CD8-positive, alpha-beta memory T cell (primary cell): Measurements from ENCODE around the gene STAT4. TPM values are rescaled to one million over a fixed set of nuclear protein-coding genes. Genes with fewer than 3 reads are reported as not detected.

ENCODE experiments used
- CTCF ChIA-PET: fragments of 350-600 bp; sonication (Branson Sonifier 250); formaldehyde crosslinking; loops from one replicate; lab custom pipeline; 2021; ENCODE audit warnings: antibody characterized with exemption; lab: Charles Lee
- POLR2A ChIA-PET: fragments of 350-600 bp; sonication (Branson Sonifier 250); formaldehyde crosslinking; loops from one replicate; lab custom pipeline; 2021; ENCODE audit warnings: antibody characterized with exemption; lab: Charles Lee
- DNase-seq, 5 donors: peaks; one replicate each; pipeline versions ENCODE4 v3.0.0 to v3.0.0-alpha.2; 2020 to 2022; ENCODE audit warnings: mixed read lengths in 1 of 5
- H3K27ac ChIP-seq: one replicate; pipeline ENCODE4 v1.7.0; 2013; ENCODE audit warnings: low read depth, mild to moderate bottlenecking, low read length, moderate library complexity
- H3K27me3 ChIP-seq: 2 replicates; pipeline ENCODE4 v1.7.0; 2013; ENCODE audit warnings: low read length, mild to moderate bottlenecking; ENCODE audit not compliant: insufficient read depth, poor library complexity, severe bottlenecking
- H3K36me3 ChIP-seq: 2 replicates; pipeline ENCODE4 v1.7.0; 2013; ENCODE audit warnings: mild to moderate bottlenecking, low read length, moderate library complexity; ENCODE audit not compliant: insufficient read depth
- H3K4me1 ChIP-seq: 2 replicates; pipeline ENCODE4 v1.7.0; 2013; ENCODE audit warnings: mild to moderate bottlenecking, low read length, moderate library complexity; ENCODE audit not compliant: insufficient read depth
- H3K4me3 ChIP-seq: 2 replicates; pipeline ENCODE4 v1.7.0; 2013; ENCODE audit warnings: mild to moderate bottlenecking, low read length
- H3K9me3 ChIP-seq: 2 replicates; pipeline ENCODE4 v1.7.0; 2013; ENCODE audit warnings: mild to moderate bottlenecking, low read length
- H3K27ac Mint-ChIP-seq, 8 donors: one replicate each; pipeline ENCODE4 v1.8.0; 2020 to 2021; ENCODE audit warnings: mixed read lengths in 8 of 8, mild to moderate bottlenecking in 6 of 8, inconsistent platforms in 3 of 8, moderate library complexity in 3 of 8
- H3K27me3 Mint-ChIP-seq, 2 donors: one replicate each; pipeline ENCODE4 v1.8.0; 2020 to 2021; ENCODE audit warnings: mixed read lengths in 2 of 2, mild to moderate bottlenecking in 1 of 2, moderate library complexity in 1 of 2
- H3K36me3 Mint-ChIP-seq, 3 donors: one replicate each; pipeline ENCODE4 v1.8.0; 2020 to 2021; ENCODE audit warnings: mixed read lengths in 3 of 3, inconsistent platforms in 1 of 3, mild to moderate bottlenecking in 1 of 3
- H3K4me1 Mint-ChIP-seq, 3 donors: one replicate each; pipeline ENCODE4 v1.8.0; 2020 to 2021; ENCODE audit warnings: mixed read lengths in 3 of 3, inconsistent platforms in 1 of 3, mild to moderate bottlenecking in 1 of 3
- H3K4me3 Mint-ChIP-seq, 7 donors: one replicate each; pipeline ENCODE4 v1.8.0; 2020 to 2021; ENCODE audit warnings: mixed read lengths in 7 of 7, mild to moderate bottlenecking in 6 of 7, moderate library complexity in 4 of 7, inconsistent platforms in 2 of 7
- H3K9me3 Mint-ChIP-seq, 5 donors: one replicate each; pipeline ENCODE4 v1.8.0; 2020 to 2022; ENCODE audit warnings: mixed read lengths in 5 of 5, mild to moderate bottlenecking in 3 of 5, moderate library complexity in 2 of 5, inconsistent platforms in 1 of 5
- polyA plus RNA-seq: library from polyadenylated mRNA; unstranded; fragments of 300-500 nt; fragmentation: Illumina TruSeq; gene quantifications from one replicate; pipeline ENCODE4 v1.2.3, GENCODE V29; 2021
- total RNA-seq, 2 experiments: library from RNA; stranded (reverse); gene quantifications; one replicate each; pipeline ENCODE4 v1.2.3, GENCODE V29; 2021

STAT4 gene, protein sequence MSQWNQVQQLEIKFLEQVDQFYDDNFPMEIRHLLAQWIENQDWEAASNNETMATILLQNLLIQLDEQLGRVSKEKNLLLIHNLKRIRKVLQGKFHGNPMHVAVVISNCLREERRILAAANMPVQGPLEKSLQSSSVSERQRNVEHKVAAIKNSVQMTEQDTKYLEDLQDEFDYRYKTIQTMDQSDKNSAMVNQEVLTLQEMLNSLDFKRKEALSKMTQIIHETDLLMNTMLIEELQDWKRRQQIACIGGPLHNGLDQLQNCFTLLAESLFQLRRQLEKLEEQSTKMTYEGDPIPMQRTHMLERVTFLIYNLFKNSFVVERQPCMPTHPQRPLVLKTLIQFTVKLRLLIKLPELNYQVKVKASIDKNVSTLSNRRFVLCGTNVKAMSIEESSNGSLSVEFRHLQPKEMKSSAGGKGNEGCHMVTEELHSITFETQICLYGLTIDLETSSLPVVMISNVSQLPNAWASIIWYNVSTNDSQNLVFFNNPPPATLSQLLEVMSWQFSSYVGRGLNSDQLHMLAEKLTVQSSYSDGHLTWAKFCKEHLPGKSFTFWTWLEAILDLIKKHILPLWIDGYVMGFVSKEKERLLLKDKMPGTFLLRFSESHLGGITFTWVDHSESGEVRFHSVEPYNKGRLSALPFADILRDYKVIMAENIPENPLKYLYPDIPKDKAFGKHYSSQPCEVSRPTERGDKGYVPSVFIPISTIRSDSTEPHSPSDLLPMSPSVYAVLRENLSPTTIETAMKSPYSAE
- 10 to 100 TPM; 53.0 to 54.7 TPM for total RNA-seq
- 88.2 TPM for polyA plus RNA-seq

GRCh38 chr2:191150600-191151330, at the start of gene STAT4:
TSS of gene STAT4 (minus strand) at chr2:191150994. CDS start at chr2:191148203, 2,791 bp downstream.
- Mint-ChIP-seq H3K9me3 (no peaks in the 10 kb centered on the region), H3K4me3 (peak within 1 kb of the TSS; percentile 90 to 98 (median 98)), H3K27ac (peak within 1 kb of the TSS; percentile 85 to 100 (median 96)), H3K4me1 (peaks cover 65 to 76% (median 71%) of the 10 kb centered on the region in 3 donors), H3K27me3 (peaks cover 0 to 2% of the 10 kb centered on the region in 2 donors), H3K36me3 (peaks cover 10 to 40% (median 12%) of the 10 kb centered on the region in 3 donors)
- Histone ChIP-seq H3K4me1 (peaks cover 50% of the 10 kb centered on the region), H3K9me3 (no peaks in the 10 kb centered on the region), H3K4me3 (peak within 1 kb of the TSS; percentile 98), H3K27ac (peak within 1 kb of the TSS; percentile 97), H3K36me3 (peaks cover 20% of the 10 kb centered on the region), H3K27me3 (no peaks in the 10 kb centered on the region)
- peak; percentile 70 to 92 (median 89) for DNase-seq
- ChIA-PET CTCF (interaction anchor here (0.7 to 16.3 kb wide), 11 partner anchors 12 to 112 kb away, joined by 3 to 390 read pairs (median 3); no protein-coding TSS in a partner anchor), POLR2A (interaction anchor here (0.8 to 3.4 kb wide), 19 partner anchors 22 to 526 kb away, joined by 3 to 26 read pairs (median 4); partner anchors contain the start of gene GLS)

GRCh38 chr2:191199929-191200512, 49.2 kb upstream of the STAT4 start:
- no peak for DNase-seq
- Mint-ChIP-seq H3K27ac (peak overlapping the region in 3 of 8 donors; percentile 37 to 81 (median 71)), H3K9me3 (no peaks in the 10 kb centered on the region), H3K4me3 (peak overlapping the region in 1 of 7 donors; percentile 15), H3K4me1 (peaks cover 34 to 44% (median 42%) of the 10 kb centered on the region in 3 donors), H3K27me3 (no peaks in the 10 kb centered on the region), H3K36me3 (peaks cover 2 to 13% (median 9%) of the 10 kb centered on the region in 3 donors)
- no peaks in the 10 kb centered on the region for H3K9me3 ChIP-seq
- no peak overlapping the region for H3K4me3 ChIP-seq
- no peak overlapping the region for H3K27ac ChIP-seq
- no peaks in the 10 kb centered on the region for H3K36me3 ChIP-seq
- peaks cover 32% of the 10 kb centered on the region for H3K4me1 ChIP-seq
- ChIA-PET POLR2A (no interaction called here), CTCF (no interaction called here)
- no peaks in the 10 kb centered on the region for H3K27me3 ChIP-seq

DNA sequence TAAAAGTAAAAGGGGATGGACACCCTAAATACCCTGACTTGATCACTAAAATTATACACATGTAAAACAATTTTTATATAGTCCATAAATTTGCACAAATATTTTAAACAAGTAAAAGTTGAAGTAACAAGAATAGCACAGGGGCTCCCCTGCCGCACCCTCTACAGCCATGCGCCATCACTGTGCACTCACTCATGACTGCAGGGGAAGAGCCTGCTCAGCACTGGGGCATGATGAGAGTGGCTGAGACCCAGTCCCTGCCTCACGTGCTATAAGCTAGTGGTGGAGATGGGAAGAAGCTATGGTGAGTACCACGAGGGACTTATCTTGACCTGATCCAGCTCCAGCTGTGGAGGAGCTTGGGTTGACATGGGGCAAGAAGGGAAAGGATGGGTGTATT, 47.5 kb upstream of the STAT4 start:
- peaks cover 35 to 47% (median 45%) of the 10 kb centered on the region in 3 donors for H3K4me1 Mint-ChIP-seq
- no peak overlapping the region for H3K4me3 Mint-ChIP-seq
- CTCF ChIA-PET, result interaction anchor here (0.9 kb wide), 1 partner anchor 42 kb away, joined by 6 read pairs; no protein-coding TSS in a partner anchor
- no peak overlapping the region for H3K4me3 ChIP-seq
- H3K27me3 ChIP-seq, result no peaks in the 10 kb centered on the region
- H3K36me3 ChIP-seq, result no peaks in the 10 kb centered on the region
- no peaks in the 10 kb centered on the region for H3K9me3 ChIP-seq
- POLR2A ChIA-PET, result no interaction called here
- peak overlapping the region in 1 of 8 donors; percentile 66 for H3K27ac Mint-ChIP-seq
- H3K27me3 Mint-ChIP-seq, result no peaks in the 10 kb centered on the region
- peaks cover 40% of the 10 kb centered on the region for H3K4me1 ChIP-seq
- H3K9me3 Mint-ChIP-seq, result no peaks in the 10 kb centered on the region
- H3K27ac ChIP-seq, result no peak overlapping the region
- H3K36me3 Mint-ChIP-seq, result peaks cover 2 to 7% (median 7%) of the 10 kb centered on the region in 3 donors
- DNase-seq, result no peak

DNA sequence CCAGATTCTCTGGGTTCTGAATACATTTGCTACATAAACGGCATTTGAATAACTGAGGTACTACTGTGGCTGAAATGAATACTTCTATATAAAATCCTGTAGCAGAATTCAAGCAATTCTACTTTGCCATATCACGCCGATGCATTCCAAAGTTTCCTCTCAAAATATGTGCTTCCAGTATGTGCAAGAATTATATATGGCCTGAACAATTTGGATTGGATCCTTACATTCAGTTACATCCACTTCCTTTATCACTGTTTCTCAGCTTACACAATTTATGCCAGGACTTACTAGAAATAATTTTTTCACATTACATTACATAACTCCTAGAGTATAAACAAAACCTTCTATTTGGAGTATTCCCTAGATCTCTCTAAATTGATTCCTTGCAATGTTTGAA, 46.3 kb upstream of the STAT4 start:
- Mint-ChIP-seq H3K27me3 (no peaks in the 10 kb centered on the region), H3K4me3 (no peak overlapping the region), H3K4me1 (peaks cover 27 to 45% (median 43%) of the 10 kb centered on the region in 3 donors), H3K36me3 (peaks cover 2 to 7% (median 6%) of the 10 kb centered on the region in 3 donors), H3K9me3 (peaks cover 0 to under 1% (median 0%) of the 10 kb centered on the region in 5 donors), H3K27ac (peak overlapping the region in 1 of 8 donors; percentile 66)
- Histone ChIP-seq H3K4me1 (peaks cover 40% of the 10 kb centered on the region), H3K36me3 (no peaks in the 10 kb centered on the region), H3K27me3 (no peaks in the 10 kb centered on the region), H3K9me3 (no peaks in the 10 kb centered on the region), H3K27ac (no peak overlapping the region), H3K4me3 (no peak overlapping the region)
- no peak for DNase-seq
- ChIA-PET CTCF (interaction anchor here (0.9 to 1.6 kb wide), 2 partner anchors 10 to 42 kb away, joined by 3 read pairs; no protein-coding TSS in a partner anchor), POLR2A (no interaction called here)

DNA sequence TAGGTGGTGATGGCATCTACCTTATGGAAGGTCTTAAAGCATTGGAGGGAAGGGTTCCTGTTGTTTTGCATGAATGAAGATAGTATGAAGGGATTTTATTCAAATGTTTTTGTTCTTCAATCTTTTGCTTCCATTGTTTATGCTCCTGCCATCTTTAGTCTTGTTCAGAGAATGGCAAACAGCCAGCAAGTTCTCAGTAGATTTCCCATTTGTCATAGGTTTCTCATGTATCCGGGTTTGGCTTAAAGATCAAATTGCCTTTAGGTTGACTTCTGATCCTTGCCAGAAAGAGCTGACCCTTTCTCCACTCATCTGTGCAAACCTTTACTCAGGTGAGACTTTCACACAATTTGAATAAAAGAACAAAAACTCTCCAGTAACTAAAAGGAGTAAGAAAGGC, 44.2 kb upstream of the STAT4 start:
- H3K4me1 ChIP-seq, result peaks cover 41% of the 10 kb centered on the region
- peak overlapping the region in 6 of 8 donors; percentile 91 to 96 (median 94) for H3K27ac Mint-ChIP-seq
- no peak for DNase-seq
- H3K4me3 Mint-ChIP-seq, result peak overlapping the region in 1 of 7 donors; percentile 40
- H3K36me3 ChIP-seq, result no peaks in the 10 kb centered on the region
- H3K27me3 Mint-ChIP-seq, result no peaks in the 10 kb centered on the region
- peaks cover 26 to 44% (median 40%) of the 10 kb centered on the region in 3 donors for H3K4me1 Mint-ChIP-seq
- H3K27ac ChIP-seq, result no peak overlapping the region
- POLR2A ChIA-PET, result no interaction called here
- H3K4me3 ChIP-seq, result no peak overlapping the region
- H3K9me3 ChIP-seq, result no peaks in the 10 kb centered on the region
- H3K27me3 ChIP-seq, result no peaks in the 10 kb centered on the region
- H3K36me3 Mint-ChIP-seq, result peaks cover 0 to 8% (median 0%) of the 10 kb centered on the region in 3 donors
- H3K9me3 Mint-ChIP-seq, result peaks cover 0 to 7% (median 3%) of the 10 kb centered on the region in 5 donors
- CTCF ChIA-PET, result interaction anchor here (0.8 to 1.3 kb wide), 2 partner anchors 12 to 22 kb away, joined by 3 to 4 read pairs; no protein-coding TSS in a partner anchor

DNA sequence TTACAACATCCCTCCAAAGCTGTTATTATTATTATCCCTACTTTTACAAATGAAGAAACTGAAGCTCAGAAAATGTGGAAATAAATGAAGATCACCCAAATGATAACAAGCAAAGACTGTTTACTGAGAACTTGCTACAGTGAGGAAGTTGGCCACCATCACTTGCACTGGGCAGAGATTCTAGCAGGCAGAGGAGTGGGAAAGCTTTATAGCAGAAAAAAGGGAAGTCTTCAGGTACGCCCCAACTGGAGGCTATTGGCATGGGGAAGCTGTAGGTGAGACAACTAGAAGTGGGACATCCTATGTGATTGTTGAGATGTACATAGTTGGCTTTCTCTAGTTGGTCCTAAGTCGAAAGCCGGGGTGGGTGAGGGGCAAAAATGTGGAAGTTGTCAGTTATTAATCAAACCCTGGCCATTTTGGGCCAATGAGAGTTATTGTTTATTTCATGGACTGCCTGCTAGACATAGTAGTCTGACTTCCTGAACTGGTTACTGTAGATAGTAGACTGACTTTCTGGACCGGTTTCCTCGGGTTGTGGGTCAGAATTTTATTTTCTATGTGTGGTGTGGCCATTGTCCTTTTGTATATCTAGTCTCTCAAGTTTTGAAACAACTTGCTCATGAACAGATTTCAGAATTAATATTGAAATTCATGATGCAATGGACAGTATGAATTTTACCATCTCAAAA, 40.2 kb upstream of the STAT4 start:
- CTCF ChIA-PET, result interaction anchor here (1.3 to 1.9 kb wide), 3 partner anchors 10 to 139 kb away, joined by 3 to 4 read pairs (median 4); no protein-coding TSS in a partner anchor
- POLR2A ChIA-PET, result no interaction called here
- H3K27me3 Mint-ChIP-seq, result no peaks in the 10 kb centered on the region

More for the DNA sequence above, 40.2 kb upstream of the STAT4 start:
- Histone ChIP-seq H3K4me1 (peaks cover 52% of the 10 kb centered on the region), H3K4me3 (no peak overlapping the region), H3K9me3 (no peaks in the 10 kb centered on the region), H3K27me3 (no peaks in the 10 kb centered on the region), H3K27ac (no peak overlapping the region), H3K36me3 (no peaks in the 10 kb centered on the region)
- peak overlapping the region in 1 of 7 donors; percentile 44 for H3K4me3 Mint-ChIP-seq
- peak overlapping the region in 3 of 8 donors; percentile 27 to 76 (median 29) for H3K27ac Mint-ChIP-seq
- DNase-seq, result no peak
- peaks cover 46 to 63% (median 55%) of the 10 kb centered on the region in 3 donors for H3K4me1 Mint-ChIP-seq
- peaks cover 0 to 7% (median 3%) of the 10 kb centered on the region in 5 donors for H3K9me3 Mint-ChIP-seq
- H3K36me3 Mint-ChIP-seq, result peaks cover 0 to 8% (median 0%) of the 10 kb centered on the region in 3 donors
